AG04450 (cell line): ENCODE data around the gene NPM1. TPM values are rescaled to one million over a fixed set of nuclear protein-coding genes. Genes with fewer than 3 reads are reported as not detected.

Experiments used
- CTCF ChIA-PET: fragments of 300-600, 350-600 bp; formaldehyde crosslinking; extraction: SDS; loops from one replicate; lab custom pipeline; 2022; ENCODE audit warnings: antibody characterized with exemption, inconsistent platforms; lab: Charles Lee
- POLR2A ChIA-PET: fragments of 350-600 bp; formaldehyde crosslinking; extraction: SDS; loops from one replicate; lab custom pipeline; 2021; ENCODE audit warnings: antibody characterized with exemption, inconsistent platforms; lab: Yijun Ruan, JAX
- DNase-seq: peaks from one replicate; pipeline ENCODE4 v3.0.0-alpha.2; 2011; ENCODE audit warnings: low read depth, low spot score
- H3K27ac ChIP-seq: one replicate; pipeline ENCODE4 v1.5.1; 2012; ENCODE audit warnings: low read depth, low read length, control low read depth
- H3K27me3 ChIP-seq: one replicate; pipeline ENCODE4 v1.6.0; 2012; ENCODE audit warnings: low read length; ENCODE audit not compliant: control insufficient read depth, insufficient read depth
- H3K4me3 ChIP-seq: 2 replicates; pipeline ENCODE4 v1.5.1; 2011; ENCODE audit warnings: mild to moderate bottlenecking, low read depth, low read length, control low read depth
- H3K9me3 ChIP-seq: 2 replicates; pipeline ENCODE4 v1.5.1; 2012; ENCODE audit warnings: low read length; ENCODE audit not compliant: control insufficient read depth, insufficient read depth
- CTCF ChIP-seq: IDR thresholded peaks from 2 replicates; pipeline ENCODE4 v1.5.1; 2011; ENCODE audit warnings: low read depth, low read length, control low read depth, inconsistent platforms
- polyA plus RNA-seq: library from polyadenylated mRNA; depleted of rRNA; stranded (reverse); fragments of >200 nt; gene quantifications from 2 replicates; pipeline ENCODE4 v1.2.3, GENCODE V29; 2011; rRNA removed
- small RNA-seq: library from RNA; depleted of rRNA; stranded (forward); fragments of <200 nt; gene quantifications from one replicate; pipeline ENCODE3, GENCODE V24; 2012; ENCODE audit warnings: low read depth; ENCODE audit not compliant: insufficient read length

The NPM1 gene
- polyA plus RNA-seq, 1 experiment, result 2,664 TPM

GRCh38 chr5:171454549-171454948, 66.9 kb downstream of the NPM1 start:
- TF ChIP-seq CTCF, result no peak
- H3K27me3 ChIP-seq, result no peaks in the 10 kb centered on the region
- ChIA-PET CTCF (no interaction called here), POLR2A (no interaction called here)
- DNase-seq, result no peak
- H3K4me3 ChIP-seq, result no peak overlapping the region
- no peaks in the 10 kb centered on the region; the same call in 1 of the 2 replicates for H3K9me3 ChIP-seq
- H3K27ac ChIP-seq, result no peak overlapping the region

- Histone ChIP-seq H3K4me3 (no peak overlapping the region), H3K27me3 (peaks cover 4% of the 10 kb centered on the region), H3K9me3 (no peaks in the 10 kb centered on the region; the same call in 1 of the 2 replicates), H3K27ac (no peak overlapping the region)
- POLR2A ChIA-PET, result no interaction called here
- TF ChIP-seq CTCF, result no peak
- DNase-seq, result no peak
- CTCF ChIA-PET, result no interaction called here
Measured at GRCh38 chr5:171455522-171455921, 67.9 kb downstream of the NPM1 start.

GRCh38 chr5:171457208-171457981, 69.7 kb downstream of the NPM1 start:
- POLR2A ChIA-PET, result no interaction called here
- H3K9me3 ChIP-seq, result no peaks in the 10 kb centered on the region; the same call in 1 of the 2 replicates
- CTCF ChIA-PET, result no interaction called here
- H3K4me3 ChIP-seq, result no peak overlapping the region
- no peak for TF ChIP-seq CTCF
- H3K27me3 ChIP-seq, result peaks cover 4% of the 10 kb centered on the region
- DNase-seq, result no peak
- no peak overlapping the region for H3K27ac ChIP-seq

GRCh38 chr5:171459839-171460238, 72.2 kb downstream of the NPM1 start:
- DNase-seq, result no peak
- H3K27me3 ChIP-seq, result peaks cover 13% of the 10 kb centered on the region
- no peak overlapping the region for H3K27ac ChIP-seq
- ChIA-PET CTCF (no interaction called here), POLR2A (no interaction called here)
- TF ChIP-seq CTCF, result no peak
- no peaks in the 10 kb centered on the region; the same call in 1 of the 2 replicates for H3K9me3 ChIP-seq
- no peak overlapping the region for H3K4me3 ChIP-seq

Small RNAs within 50 kb of the gene (small RNA-seq; reads per million reads assigned to genes)
- gene AC091980.1 (not detected), gene MIR3912 (23.4 reads per million, percentile 81 among the genes with 10 or more reads in this experiment), gene RN7SL339P (not detected), gene SNORA70J (not detected)

Other genes with a start within 250 kb of the NPM1 start
- not detected in 2 replicates for gene TLX3, start 78.6 kb upstream of the NPM1 start, polyA plus RNA-seq
- gene FGF18, start 31.8 kb downstream of the NPM1 start, polyA plus RNA-seq, result 0.27 and 0.30 TPM in 2 replicates